H54 (cell line): ENCODE measurements around the gene PTDSS2.
"Not testable (repeated sequence)": the region's sequence is repeated elsewhere in the genome, so short reads cannot be mapped to it uniquely, and the experiment has no call there.

Experiments used
- DNase-seq: peaks from one replicate; pipeline ENCODE4 v3.0.0; 2011; ENCODE audit warnings: low spot score, mixed read lengths; ENCODE audit not compliant: insufficient read length
- FAIRE-seq: peaks from 3 replicates; lab custom pipeline; 2011; peaks lifted over from hg19 to GRCh38; lab: Jason Lieb, UNC
- POLR2A ChIP-seq: IDR thresholded peaks from 2 replicates; pipeline ENCODE4 v1.6.1; 2011; ENCODE audit warnings: low read depth, mild to moderate bottlenecking, low read length

Gene PTDSS2

DNA sequence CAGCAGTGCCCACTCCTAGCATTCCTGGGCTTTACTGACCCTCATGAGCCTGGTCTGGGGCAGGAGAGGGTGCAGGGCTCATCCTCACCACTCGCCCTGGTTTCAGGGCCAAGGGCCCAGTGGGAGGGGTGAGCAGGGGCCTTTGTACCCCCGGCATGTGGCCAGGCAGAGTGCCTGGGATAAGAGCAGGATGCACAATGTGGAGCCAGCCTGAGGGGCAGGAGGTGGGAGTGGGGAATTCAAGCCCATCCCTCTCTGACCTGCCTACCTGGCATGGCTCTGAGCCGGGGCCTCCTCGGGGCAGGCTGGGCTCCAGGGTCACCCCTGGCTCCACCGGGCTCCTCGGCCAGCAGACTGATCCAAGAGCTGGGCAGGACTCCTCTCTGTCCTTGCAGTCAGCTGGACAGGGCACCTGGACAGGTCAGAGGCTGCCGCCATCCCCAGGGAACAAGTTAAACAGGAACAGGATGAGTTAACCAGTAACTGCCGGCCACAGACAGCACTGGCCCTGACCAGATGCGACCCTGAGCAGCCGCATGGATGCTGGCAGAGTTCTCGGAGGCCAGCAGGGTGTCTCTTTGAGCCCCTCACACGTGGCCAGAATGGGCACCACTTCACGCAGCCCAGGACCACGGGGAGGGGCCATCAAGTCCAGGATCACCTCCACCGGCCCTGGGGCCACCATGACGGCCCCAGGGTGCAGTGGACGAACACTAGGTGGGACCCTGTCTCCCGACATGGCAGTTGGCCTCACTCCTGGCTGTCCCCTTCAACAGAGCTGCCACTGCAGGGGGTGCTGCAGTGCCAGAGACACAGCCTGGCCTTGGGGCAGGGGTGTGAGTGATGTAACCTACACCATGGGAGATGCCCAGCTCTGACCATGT, 40.2 kb upstream of the PTDSS2 start:
- no peak for TF ChIP-seq POLR2A
- DNase-seq, result no peak
- FAIRE-seq, result no peak

DNA sequence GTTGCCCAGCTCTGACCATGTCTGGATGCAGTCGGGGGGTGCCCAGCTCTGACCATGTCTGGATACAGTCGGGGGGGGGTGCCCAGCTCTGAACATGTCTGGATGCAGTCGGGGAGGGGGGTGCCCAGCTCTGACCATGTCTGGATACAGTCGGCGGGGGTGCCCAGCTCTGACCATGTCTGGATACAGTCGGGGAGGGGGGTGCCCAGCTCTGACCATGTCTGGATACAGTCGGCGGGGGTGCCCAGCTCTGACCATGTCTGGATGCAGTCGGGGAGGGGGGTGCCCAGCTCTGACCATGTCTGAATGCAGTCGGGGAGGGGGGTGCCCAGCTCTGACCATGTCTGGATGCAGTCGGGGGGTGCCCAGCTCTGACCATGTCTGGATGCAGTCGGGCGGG, 39.4 kb upstream of the PTDSS2 start:
- FAIRE-seq, DNase-seq: not testable (repeated sequence)

DNA sequence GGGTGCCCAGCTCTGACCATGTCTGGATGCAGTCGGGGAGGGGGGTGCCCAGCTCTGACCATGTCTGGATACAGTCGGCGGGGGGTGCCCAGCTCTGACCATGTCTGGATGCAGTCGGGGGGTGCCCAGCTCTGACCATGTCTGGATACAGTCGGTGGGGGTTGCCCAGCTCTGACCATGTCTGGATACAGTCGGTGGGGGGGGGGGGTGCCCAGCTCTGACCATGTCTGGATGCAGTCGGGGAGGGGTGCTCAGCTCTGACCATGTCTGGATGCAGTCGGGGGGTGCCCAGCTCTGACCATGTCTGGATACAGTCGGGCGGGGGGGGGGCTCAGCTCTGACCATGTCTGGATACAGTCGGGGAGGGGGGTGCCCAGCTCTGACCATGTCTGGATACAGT, 38.6 kb upstream of the PTDSS2 start:
- FAIRE-seq, result not testable (repeated sequence)

DNA sequence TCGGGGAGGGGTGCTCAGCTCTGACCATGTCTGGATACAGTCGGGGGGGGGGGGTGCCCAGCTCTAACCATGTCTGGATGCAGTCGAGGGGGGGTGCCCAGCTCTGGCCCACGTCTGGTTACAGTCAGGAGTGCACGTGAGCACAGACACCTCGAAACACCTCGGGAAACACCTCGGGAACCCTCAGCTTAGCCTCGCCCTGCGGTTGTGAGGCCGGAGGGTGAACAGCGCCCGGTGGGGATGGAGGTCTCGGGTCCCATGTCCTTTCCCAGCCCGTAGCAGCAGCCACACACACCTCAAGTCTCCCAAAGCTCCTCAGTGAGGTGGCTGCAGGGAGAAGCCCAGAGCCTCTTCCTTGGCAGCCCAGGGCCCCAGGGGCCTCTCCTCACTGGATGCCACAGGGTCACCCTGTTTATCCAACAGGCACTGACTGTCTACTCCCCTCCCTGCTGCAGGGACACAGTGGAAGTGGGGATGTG, 37.4 kb upstream of the PTDSS2 start:
- DNase-seq (no peak), FAIRE-seq (no peak)
- no peak for TF ChIP-seq POLR2A

More for the DNA sequence above, 38.6 kb upstream of the PTDSS2 start:
- not testable (repeated sequence) for DNase-seq

DNA sequence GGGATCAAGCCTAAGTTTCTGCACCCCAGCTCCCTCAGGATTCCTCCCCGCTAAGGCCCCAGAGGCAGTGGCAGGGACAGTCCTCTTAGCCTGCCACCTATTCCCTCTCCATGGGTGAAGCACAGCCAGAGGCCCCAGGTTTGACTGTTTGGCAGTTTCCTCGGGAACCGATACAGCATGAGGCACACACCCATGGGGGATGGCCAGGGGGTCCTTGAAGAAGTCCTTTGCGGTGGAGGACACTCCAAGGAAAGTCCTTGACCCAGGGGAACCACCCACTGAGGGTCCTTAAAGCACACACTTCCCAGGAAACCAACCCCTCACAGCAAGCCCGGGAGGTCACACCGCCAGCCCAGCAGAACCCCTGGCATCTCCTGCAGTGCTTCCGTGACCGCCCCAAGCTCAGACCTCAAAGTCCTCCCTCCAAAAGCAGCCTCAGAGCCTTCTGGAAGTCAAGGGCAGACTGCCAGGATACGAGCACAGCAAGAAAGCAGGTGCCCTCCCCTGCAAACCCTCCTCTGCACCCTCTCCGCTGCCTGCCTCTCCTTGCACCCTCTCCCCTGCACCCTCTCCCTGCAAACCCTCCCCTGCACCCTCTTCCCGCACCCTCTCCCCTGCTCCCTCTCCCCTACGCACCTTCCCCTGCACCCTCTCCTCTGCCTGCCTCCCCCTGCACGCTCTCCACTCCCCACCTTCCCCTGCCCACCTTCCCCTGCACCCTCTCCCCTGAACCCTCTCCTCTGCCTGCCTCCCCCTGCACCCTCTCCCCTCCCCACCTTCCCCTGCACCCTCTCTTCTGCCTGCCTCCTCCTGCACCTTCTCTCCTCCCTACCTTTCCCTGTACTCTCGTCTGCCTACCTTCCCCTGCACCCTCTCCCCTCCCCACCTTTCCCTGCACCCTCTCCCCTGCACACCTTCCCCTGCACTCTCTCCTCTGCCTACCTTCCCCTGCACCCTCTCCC, 36.7 kb upstream of the PTDSS2 start:
- DNase-seq, result no peak
- no peak for FAIRE-seq
- no peak for TF ChIP-seq POLR2A

DNA sequence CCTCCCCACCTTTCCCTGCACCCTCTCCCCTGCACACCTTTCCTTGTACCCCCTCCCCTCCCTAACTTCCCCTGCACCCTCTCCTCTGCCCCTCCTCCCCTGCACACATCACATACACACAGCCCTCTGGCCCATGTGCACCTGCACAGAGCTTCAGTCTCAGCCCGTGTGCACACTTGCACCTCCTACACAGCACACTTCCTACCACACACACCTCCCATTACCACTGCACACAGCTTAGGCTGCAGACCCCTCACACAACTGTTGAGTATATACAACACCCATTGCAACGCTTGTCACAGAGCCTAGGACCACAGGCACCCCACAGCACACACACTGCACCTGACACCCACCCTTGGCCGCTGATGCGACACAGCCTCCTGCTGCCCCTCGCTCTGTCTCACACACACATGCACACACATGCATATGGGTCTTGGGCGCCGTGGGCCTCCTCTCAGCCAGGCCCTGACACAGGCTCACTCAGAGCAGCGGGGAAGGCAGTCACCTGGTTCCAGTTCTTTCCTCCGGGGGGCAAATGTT, 35.7 kb upstream of the PTDSS2 start:
- no peak for DNase-seq
- TF ChIP-seq POLR2A, result no peak

DNA sequence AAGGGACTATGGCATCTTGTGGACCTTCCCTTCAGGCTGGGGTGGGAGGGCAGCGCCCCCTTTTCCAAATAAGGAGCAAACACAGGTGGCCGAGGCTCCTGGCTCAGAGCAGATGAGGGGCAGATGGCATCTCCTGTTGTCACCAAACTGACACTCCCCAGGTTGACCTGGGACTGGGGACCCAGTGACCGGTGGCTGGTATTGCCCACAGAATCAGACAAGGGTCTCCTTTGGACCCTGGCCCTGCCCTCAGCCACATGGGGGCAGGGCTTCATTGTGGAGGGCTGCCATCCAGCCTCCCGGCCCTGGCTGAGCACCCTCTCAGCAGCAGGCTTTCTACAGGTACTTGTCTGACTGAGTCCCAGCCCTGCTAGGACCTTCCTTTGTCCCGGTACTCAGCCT, 34.4 kb upstream of the PTDSS2 start:
- FAIRE-seq (no peak), DNase-seq (no peak)
- TF ChIP-seq POLR2A, result no peak

More for the DNA sequence above, 35.7 kb upstream of the PTDSS2 start:
- FAIRE-seq, result no peak

DNA sequence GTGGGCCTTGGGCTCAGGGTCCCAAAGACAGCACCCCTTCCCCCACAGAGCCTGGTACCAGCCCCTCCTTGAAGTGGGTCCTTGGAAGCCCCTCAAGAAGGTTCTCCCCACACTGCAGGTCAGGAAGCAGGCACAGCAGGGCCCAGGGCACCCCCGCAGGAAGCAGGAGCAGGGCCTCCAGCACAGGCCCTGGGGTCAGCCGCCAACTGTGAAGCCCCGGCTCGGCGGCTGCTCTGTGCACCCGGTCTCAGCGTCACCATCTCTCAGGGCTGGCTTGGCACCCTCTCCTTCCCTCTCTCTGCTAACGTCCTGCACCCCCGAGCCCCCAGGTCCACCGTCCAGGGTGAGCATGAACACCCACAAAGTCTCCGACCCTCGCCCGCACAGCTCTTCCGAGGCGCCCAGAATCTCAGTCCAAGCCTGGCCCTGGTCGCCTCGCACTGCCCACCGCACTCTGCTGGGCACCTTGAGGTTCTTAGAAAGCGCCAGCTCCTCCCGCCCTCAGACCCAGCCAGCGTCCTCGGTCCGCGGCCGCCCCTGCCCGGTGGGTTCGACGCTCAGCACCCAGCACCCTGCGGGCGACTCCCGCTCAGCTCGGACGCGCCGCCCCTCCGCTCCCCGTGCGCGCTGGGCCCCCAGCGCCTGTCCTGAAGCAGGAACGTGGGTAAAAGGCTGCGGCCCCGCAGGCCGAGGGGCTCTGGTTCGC, 33.9 kb upstream of the PTDSS2 start:
- TF ChIP-seq POLR2A, result no peak
- DNase-seq (no peak), FAIRE-seq (no peak)

DNA sequence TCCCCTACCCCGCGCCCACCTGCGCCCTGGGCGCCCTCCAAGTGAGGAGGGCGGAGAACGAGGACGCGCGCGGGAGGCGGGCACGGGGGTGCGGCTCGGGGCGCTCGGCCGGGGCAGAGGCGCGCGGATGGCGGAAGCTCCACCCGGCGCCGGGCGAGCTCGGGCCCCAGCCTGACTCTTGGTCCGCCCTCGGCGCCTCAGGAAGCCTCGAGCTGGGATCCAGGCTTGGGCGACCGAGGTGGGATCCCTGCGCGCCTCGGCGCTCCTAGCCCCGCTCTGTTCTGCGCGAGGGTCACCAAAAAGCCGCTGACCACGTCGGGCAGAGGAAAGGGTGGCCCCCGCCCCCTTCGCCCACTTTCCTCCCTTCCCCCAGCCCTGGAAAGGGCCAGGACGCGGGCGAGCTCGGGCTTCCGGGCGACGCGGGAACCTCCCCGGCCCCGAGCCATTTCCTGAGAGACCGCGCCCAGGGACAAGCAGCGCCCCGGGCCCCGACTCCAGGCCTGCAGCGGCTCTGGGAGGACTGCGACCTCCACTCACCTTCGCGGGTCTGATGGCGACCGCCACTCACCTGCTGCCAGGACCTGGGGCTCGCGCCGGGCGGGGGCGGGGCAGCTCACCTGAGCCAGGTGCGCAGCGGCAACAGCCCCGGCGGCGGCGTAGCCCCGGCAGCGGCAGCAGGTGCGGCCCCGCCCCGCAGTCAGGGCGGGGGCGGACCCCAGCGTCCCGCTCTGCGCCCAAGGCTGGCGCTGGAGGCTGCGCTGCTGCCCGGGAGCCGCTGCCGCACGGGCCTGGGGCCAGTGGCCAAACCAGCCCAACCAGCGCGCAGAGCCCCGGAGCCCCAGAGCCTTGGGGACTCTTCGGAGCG, 33.1 kb upstream of the PTDSS2 start:
- no peak for TF ChIP-seq POLR2A
- DNase-seq (no peak), FAIRE-seq (no peak)

DNA sequence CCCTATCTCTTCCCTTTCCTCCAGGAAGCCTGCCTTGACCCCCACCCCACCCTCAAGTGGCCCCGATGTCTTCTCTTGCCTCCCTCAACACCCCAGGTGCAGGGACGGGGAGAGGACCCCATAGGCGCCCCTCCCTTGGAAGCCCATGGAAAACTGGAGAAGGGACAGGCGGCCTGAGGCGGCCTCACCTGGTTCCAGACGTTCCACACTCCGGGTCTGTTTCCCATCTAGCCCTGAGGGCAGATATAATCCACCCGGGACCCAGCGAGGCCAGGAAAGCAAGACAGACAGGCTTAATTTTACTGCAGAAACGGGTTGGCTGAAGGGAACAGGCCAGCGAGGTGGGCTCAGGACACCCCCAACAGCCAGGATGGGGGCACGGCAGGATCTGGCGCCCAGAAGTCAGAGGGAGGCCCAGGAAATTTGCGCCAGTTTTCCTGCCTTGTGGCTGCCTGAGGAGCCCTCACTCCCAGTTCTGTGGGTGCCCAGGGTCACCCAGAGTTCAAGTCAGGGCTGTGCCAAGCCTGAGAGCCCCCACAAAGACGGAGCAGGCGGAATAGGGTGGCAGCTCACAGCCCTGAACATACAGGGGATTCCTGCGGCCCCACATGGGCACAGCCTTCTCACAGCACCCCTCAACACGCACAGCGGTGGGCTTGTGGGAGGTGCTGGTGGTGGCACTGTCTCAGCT, 32.3 kb upstream of the PTDSS2 start:
- no peak for DNase-seq
- FAIRE-seq, result no peak
- no peak for TF ChIP-seq POLR2A

DNA sequence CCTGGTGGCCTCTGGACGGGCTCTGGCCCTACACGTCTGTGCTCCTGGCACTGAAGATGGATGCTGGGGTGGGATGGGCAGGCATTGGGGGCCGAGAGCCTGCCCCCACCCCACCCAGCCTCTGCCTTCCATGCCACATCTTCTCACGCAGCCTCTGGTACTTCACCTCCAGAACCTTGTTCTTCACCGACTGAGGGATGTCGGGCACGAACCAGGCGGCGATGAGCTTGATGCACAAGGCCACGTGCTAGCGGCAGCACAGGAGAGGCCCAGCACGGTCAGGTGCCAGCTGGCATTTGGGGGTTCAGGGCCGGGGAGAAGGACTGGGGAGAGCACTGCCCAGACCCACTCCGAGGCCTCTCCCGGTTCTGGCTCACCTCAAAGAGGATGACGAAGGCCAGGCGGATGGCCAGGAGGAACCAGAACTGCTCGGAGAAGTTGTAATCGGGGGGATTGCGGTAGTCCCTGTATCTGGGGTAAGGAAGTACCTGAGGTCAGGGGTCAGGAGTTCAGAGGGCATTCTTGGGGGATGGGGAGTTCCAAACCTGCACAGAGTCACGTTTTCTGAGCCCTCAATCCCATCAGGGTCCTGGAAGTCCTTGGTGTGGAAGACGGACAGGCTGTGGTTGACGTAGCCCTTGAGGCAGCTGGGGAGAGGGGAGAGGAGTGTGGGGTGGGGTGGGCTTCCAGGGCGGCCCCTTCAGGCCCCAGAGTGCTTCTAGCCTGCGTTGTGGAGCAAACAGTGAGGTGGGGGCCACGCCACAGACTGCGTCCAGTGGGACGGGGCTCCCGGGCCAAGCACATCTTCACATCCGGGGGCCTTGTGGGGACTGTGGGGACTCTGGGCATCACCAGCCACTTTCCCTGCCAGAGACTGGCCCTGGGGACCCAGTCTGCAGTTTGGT, 31.5 kb upstream of the PTDSS2 start:
- no peak for FAIRE-seq
- TF ChIP-seq POLR2A, result no peak
- no peak for DNase-seq
